ENCODE data around the gene SERTAD1.

Gene SERTAD1

GRCh38 chr19:40453151-40453735 is 27.5 kb upstream of the SERTAD1 start:
- no peak for DNase-seq (ENCODE audit: extremely low spot score)
- ChIA-PET POLR2A (no interaction called here), CTCF (interaction anchor here (1.0 to 5.1 kb wide), 5 partner anchors 10 to 182 kb away, joined by 3 to 52 read pairs (median 5); partner anchors contain the start of gene BLVRB)
- TF ChIP-seq CTCF (IDR thresholded peaks at IDR 0.05; ENCODE audit: control extremely low read depth, extremely low read depth, low read depth, missing control alignments): no peak

GRCh38 chr19:40452016-40452415 is 26.2 kb upstream of the SERTAD1 start:
- no peak for DNase-seq (ENCODE audit: extremely low spot score)
- ChIA-PET CTCF (interaction anchor here (1.9 to 3.0 kb wide), 2 partner anchors 9 to 12 kb away, joined by 5 to 17 read pairs; no protein-coding TSS in a partner anchor), POLR2A (interaction anchor here (0.6 kb wide), 2 partner anchors 194 to 914 kb away, joined by 3 read pairs; no protein-coding TSS in a partner anchor)
- no peak for TF ChIP-seq CTCF (IDR thresholded peaks at IDR 0.05; ENCODE audit: control extremely low read depth, extremely low read depth, low read depth, missing control alignments)

GRCh38 chr19:40450664-40451063 is 24.9 kb upstream of the SERTAD1 start:
- ChIA-PET POLR2A (no interaction called here), CTCF (interaction anchor here (0.6 to 3.0 kb wide), 2 partner anchors 14 to 326 kb away, joined by 3 to 17 read pairs; no protein-coding TSS in a partner anchor)
- TF ChIP-seq CTCF (IDR thresholded peaks at IDR 0.05; ENCODE audit: control extremely low read depth, extremely low read depth, low read depth, missing control alignments): no peak
- no peak for DNase-seq (ENCODE audit: extremely low spot score)

GRCh38 chr19:40449506-40449905 is 23.7 kb upstream of the SERTAD1 start:
- ChIA-PET CTCF (interaction anchor here (3.0 kb wide), 1 partner anchor 15 kb away, joined by 17 read pairs; no protein-coding TSS in a partner anchor), POLR2A (no interaction called here)
- TF ChIP-seq CTCF (IDR thresholded peaks at IDR 0.05; ENCODE audit: control extremely low read depth, extremely low read depth, low read depth, missing control alignments): no peak
- no peak for DNase-seq (ENCODE audit: extremely low spot score)

- ChIA-PET CTCF (interaction anchor here (0.7 to 1.5 kb wide), 3 partner anchors 18 to 141 kb away, joined by 3 to 6 read pairs (median 3); partner anchors contain the start of gene BLVRB), POLR2A (no interaction called here)
- no peak for TF ChIP-seq CTCF (IDR thresholded peaks at IDR 0.05; ENCODE audit: control extremely low read depth, extremely low read depth, low read depth, missing control alignments)
- no peak for DNase-seq (ENCODE audit: extremely low spot score)
These were observed 20.5 kb upstream of the SERTAD1 start for GRCh38 chr19:40446263-40446784.

- ChIA-PET POLR2A (no interaction called here), CTCF (interaction anchor here (1.0 to 1.5 kb wide), 2 partner anchors 19 to 141 kb away, joined by 3 to 6 read pairs; no protein-coding TSS in a partner anchor)
- DNase-seq (ENCODE audit: extremely low spot score): no peak
- no peak for TF ChIP-seq CTCF (IDR thresholded peaks at IDR 0.05; ENCODE audit: control extremely low read depth, extremely low read depth, low read depth, missing control alignments)
These were observed 20.0 kb upstream of the SERTAD1 start for GRCh38 chr19:40445780-40446262.
